Endothelial cell (in vitro differentiated cells): ENCODE measurements around the gene SRRD. TPM values are rescaled to one million over a fixed set of nuclear protein-coding genes. Genes with fewer than 3 reads are reported as not detected.

Experiments
- DNase-seq: peaks from one replicate; pipeline ENCODE4 v3.0.0; 2021; ENCODE audit warnings: low spot score
- H3K27ac Mint-ChIP-seq: one replicate; pipeline ENCODE4 v1.8.0; 2021; ENCODE audit warnings: mixed read lengths, inconsistent platforms; ENCODE audit not compliant: unreplicated experiment
- H3K27me3 Mint-ChIP-seq: one replicate; pipeline ENCODE4 v1.8.0; 2021; ENCODE audit warnings: mild to moderate bottlenecking, moderate library complexity, mixed read lengths, inconsistent platforms; ENCODE audit not compliant: unreplicated experiment
- H3K36me3 Mint-ChIP-seq: one replicate; pipeline ENCODE4 v1.8.0; 2021; ENCODE audit warnings: mild to moderate bottlenecking, low read depth, mixed read lengths, inconsistent platforms; ENCODE audit not compliant: unreplicated experiment
- H3K4me1 Mint-ChIP-seq: one replicate; pipeline ENCODE4 v1.8.0; 2021; ENCODE audit warnings: mild to moderate bottlenecking, mixed read lengths, inconsistent platforms; ENCODE audit not compliant: unreplicated experiment
- H3K4me3 Mint-ChIP-seq: one replicate; pipeline ENCODE4 v1.8.0; 2021; ENCODE audit warnings: mild to moderate bottlenecking, mixed read lengths, inconsistent platforms; ENCODE audit not compliant: unreplicated experiment
- H3K9me3 Mint-ChIP-seq: one replicate; pipeline ENCODE4 v1.8.0; 2021; ENCODE audit warnings: mixed read lengths, inconsistent platforms; ENCODE audit not compliant: unreplicated experiment
- CTCF ChIP-seq: fragments of 200-600 bp; sonication (generic); IDR thresholded peaks from one replicate; pipeline ENCODE4 v1.5.0; 2021; ENCODE audit warnings: antibody characterized with exemption; ENCODE audit not compliant: unreplicated experiment
- total RNA-seq: library from RNA; stranded (reverse); fragmentation: NEBNext Ultra II Directional; extraction: Animal tissue kit (Norgen Biotek cat#: 25700); gene quantifications from one replicate; pipeline ENCODE4 v1.2.1, GENCODE V29; 2021; ENCODE audit not compliant: unreplicated experiment

Gene SRRD
- total RNA-seq, 1 donor from 2014 or later: 19.5 TPM

- peaks cover 6% of the 10 kb centered on the region for H3K27me3 Mint-ChIP-seq
- H3K27ac Mint-ChIP-seq: no peak overlapping the region
- no peaks in the 10 kb centered on the region for H3K36me3 Mint-ChIP-seq
- no peak for TF ChIP-seq CTCF
- no peaks in the 10 kb centered on the region for H3K9me3 Mint-ChIP-seq
- H3K4me3 Mint-ChIP-seq: no peak overlapping the region
- DNase-seq: no peak
- peaks cover 24% of the 10 kb centered on the region for H3K4me1 Mint-ChIP-seq
Observed at GRCh38 chr22:26515931-26516330, 32.3 kb downstream of the SRRD start.

- DNase-seq: no peak
- H3K27me3 Mint-ChIP-seq: peaks cover 7% of the 10 kb centered on the region
- no peaks in the 10 kb centered on the region for H3K9me3 Mint-ChIP-seq
- no peak for TF ChIP-seq CTCF
- H3K4me1 Mint-ChIP-seq: peaks cover 18% of the 10 kb centered on the region
- H3K27ac Mint-ChIP-seq: no peak overlapping the region
- no peak overlapping the region for H3K4me3 Mint-ChIP-seq
- no peaks in the 10 kb centered on the region for H3K36me3 Mint-ChIP-seq
Observed at GRCh38 chr22:26516503-26516902, 32.8 kb downstream of the SRRD start.

- H3K27me3 Mint-ChIP-seq: peaks cover 7% of the 10 kb centered on the region
- peaks cover 12% of the 10 kb centered on the region for H3K4me1 Mint-ChIP-seq
Observed at GRCh38 chr22:26517429-26517828, 33.8 kb downstream of the SRRD start.

GRCh38 chr22:26522012-26522411 is 38.3 kb downstream of the SRRD start:
- DNase-seq: no peak
- H3K36me3 Mint-ChIP-seq: peaks cover 16% of the 10 kb centered on the region
- no peak overlapping the region for H3K4me3 Mint-ChIP-seq
- H3K4me1 Mint-ChIP-seq: no peaks in the 10 kb centered on the region
- no peak for TF ChIP-seq CTCF
- peaks cover 3% of the 10 kb centered on the region for H3K27me3 Mint-ChIP-seq
- no peak overlapping the region for H3K27ac Mint-ChIP-seq
- no peaks in the 10 kb centered on the region for H3K9me3 Mint-ChIP-seq

More at GRCh38 chr22:26517429-26517828, 33.8 kb downstream of the SRRD start:
- TF ChIP-seq CTCF: no peak
- DNase-seq: no peak
- H3K36me3 Mint-ChIP-seq: no peaks in the 10 kb centered on the region
- no peak overlapping the region for H3K4me3 Mint-ChIP-seq
- no peaks in the 10 kb centered on the region for H3K9me3 Mint-ChIP-seq
- no peak overlapping the region for H3K27ac Mint-ChIP-seq

- H3K4me1 Mint-ChIP-seq: no peaks in the 10 kb centered on the region
- H3K36me3 Mint-ChIP-seq: peaks cover 19% of the 10 kb centered on the region
- no peak overlapping the region for H3K4me3 Mint-ChIP-seq
Observed at GRCh38 chr22:26522592-26522991, 38.9 kb downstream of the SRRD start.

More at GRCh38 chr22:26522592-26522991, 38.9 kb downstream of the SRRD start:
- no peak for DNase-seq
- no peaks in the 10 kb centered on the region for H3K9me3 Mint-ChIP-seq
- no peak overlapping the region for H3K27ac Mint-ChIP-seq
- no peak for TF ChIP-seq CTCF
- peaks cover 3% of the 10 kb centered on the region for H3K27me3 Mint-ChIP-seq
